Brain microvascular endothelial cell (primary cell): ENCODE measurements around the gene DLX2.
"Not testable (repeated sequence)": the region's sequence is repeated elsewhere in the genome, so short reads cannot be mapped to it uniquely, and the experiment has no call there.

Source experiments
- DNase-seq: peaks from one replicate; pipeline ENCODE4 v3.0.0-alpha.2; 2020
- H3K27ac ChIP-seq: fragments of 250-450 bp; sonication (Bioruptor Pico); 2 replicates; pipeline ENCODE4 v1.5.1; 2020; ENCODE audit warnings: mild to moderate bottlenecking, moderate library complexity
- H3K27me3 ChIP-seq: fragments of 250-450 bp; sonication (Bioruptor Pico); replicated peaks from 2 replicates; pipeline ENCODE4 v1.5.1; 2020; ENCODE audit warnings: mild to moderate bottlenecking
- H3K36me3 ChIP-seq: fragments of 250-450 bp; sonication (Bioruptor Pico); replicated peaks from 2 replicates; pipeline ENCODE4 v1.5.1; 2020; ENCODE audit warnings: mild to moderate bottlenecking
- H3K4me3 ChIP-seq: 2 replicates; pipeline ENCODE4 v1.5.1; 2011; ENCODE audit warnings: low read depth, mild to moderate bottlenecking, control low read depth, low read length, moderate library complexity
- in situ Hi-C: cut with HindIII; loops from 2 replicates; pipeline ENCODE4 v1.10.0; 2017; ENCODE audit warnings: low sequenced_read_pairs, low pct_ligation_motif_present
- TF ChIP-seq, protein P1 (sequence below): IDR thresholded peaks from 2 replicates; pipeline ENCODE4 v1.5.1; 2011; ENCODE audit warnings: low read depth, mild to moderate bottlenecking, moderate library complexity, low read length, control low read depth, inconsistent platforms; ENCODE audit errors: missing control alignments

DLX2 gene

DNA sequence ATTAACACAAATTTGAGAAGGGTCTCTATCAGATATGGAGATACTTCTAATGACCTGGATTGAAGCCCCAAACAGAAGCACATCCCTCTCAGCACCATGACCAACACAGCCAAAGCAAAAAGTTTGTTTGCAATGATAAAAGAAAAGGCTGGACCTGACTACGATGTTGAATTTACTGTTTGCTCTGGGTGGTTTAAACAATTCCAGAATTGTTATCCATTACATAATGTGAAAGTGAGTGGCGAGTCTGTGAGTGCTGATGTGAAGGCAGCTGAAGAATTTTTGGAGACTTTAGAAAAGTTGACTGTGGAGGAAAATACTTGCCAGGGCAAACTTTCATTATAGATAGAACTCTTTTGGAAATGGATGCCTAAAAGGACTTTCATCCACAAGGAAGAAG is 17.4 kb upstream of the DLX2 start:
- in situ Hi-C loops: loop anchor here (25.0 kb wide), 1 partner anchor 308 kb away; no protein-coding TSS in a partner anchor

DNA sequence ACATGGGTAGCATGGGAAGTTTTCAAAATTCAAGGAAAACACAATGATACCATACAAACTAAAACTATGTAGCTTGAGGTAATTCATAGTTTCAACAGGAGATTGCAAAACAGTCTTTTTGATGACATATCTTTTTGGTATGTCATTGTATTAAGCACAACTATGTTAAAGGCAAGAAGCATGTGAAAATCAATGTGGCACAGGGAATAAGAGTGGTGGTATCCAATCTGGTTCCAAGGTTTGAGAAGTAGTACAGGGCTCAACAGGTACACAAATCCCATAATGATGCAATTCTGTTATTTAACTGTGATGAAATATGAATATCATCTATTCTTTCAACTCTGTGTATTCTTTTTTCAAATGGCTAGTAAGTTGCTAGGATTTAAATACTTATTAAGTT is 16.4 kb upstream of the DLX2 start:
- no peak overlapping the region for H3K4me3 ChIP-seq
- no peaks in the 10 kb centered on the region for H3K36me3 ChIP-seq
- in situ Hi-C loops: loop anchor here (25.0 kb wide), 1 partner anchor 307 kb away; no protein-coding TSS in a partner anchor
- no peak for DNase-seq
- H3K27ac ChIP-seq: peak overlapping the region; percentile 80
- TF ChIP-seq, protein P1, sequence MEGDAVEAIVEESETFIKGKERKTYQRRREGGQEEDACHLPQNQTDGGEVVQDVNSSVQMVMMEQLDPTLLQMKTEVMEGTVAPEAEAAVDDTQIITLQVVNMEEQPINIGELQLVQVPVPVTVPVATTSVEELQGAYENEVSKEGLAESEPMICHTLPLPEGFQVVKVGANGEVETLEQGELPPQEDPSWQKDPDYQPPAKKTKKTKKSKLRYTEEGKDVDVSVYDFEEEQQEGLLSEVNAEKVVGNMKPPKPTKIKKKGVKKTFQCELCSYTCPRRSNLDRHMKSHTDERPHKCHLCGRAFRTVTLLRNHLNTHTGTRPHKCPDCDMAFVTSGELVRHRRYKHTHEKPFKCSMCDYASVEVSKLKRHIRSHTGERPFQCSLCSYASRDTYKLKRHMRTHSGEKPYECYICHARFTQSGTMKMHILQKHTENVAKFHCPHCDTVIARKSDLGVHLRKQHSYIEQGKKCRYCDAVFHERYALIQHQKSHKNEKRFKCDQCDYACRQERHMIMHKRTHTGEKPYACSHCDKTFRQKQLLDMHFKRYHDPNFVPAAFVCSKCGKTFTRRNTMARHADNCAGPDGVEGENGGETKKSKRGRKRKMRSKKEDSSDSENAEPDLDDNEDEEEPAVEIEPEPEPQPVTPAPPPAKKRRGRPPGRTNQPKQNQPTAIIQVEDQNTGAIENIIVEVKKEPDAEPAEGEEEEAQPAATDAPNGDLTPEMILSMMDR: no peak
- H3K27me3 ChIP-seq: no peaks in the 10 kb centered on the region

More for the DNA sequence above, 17.4 kb upstream of the DLX2 start:
- TF ChIP-seq, protein P1: no peak
- Histone ChIP-seq H3K36me3 (no peaks in the 10 kb centered on the region), H3K4me3 (no peak overlapping the region), H3K27ac (no peak overlapping the region), H3K27me3 (no peaks in the 10 kb centered on the region)
- DNase-seq: no peak

DNA sequence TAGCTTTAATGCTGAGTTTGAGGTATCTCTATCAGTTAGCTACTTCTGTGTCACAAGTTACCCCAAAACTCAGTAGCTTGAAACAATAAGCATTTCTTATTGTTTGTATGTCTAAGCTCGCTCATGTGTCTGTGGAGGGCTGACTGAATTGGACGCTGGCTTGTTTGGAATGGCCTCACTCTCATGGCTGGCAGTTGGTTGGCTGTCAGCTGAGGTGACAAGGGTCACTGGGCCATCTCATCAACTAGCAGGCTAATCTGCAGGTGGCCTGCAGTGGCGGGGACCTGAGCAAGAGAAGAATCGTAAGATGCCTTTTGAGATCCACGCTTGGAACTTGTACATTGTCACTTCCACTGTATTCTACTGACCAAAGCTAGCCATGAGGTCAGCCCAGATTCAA is 13.4 kb upstream of the DLX2 start:
- Histone ChIP-seq H3K4me3 (no peak overlapping the region), H3K27ac (no peak overlapping the region), H3K27me3 (no peaks in the 10 kb centered on the region), H3K36me3 (no peaks in the 10 kb centered on the region)
- TF ChIP-seq, protein P1: no peak
- in situ Hi-C loops: loop anchor here (25.0 kb wide), 1 partner anchor 304 kb away; no protein-coding TSS in a partner anchor
- no peak for DNase-seq

DNA sequence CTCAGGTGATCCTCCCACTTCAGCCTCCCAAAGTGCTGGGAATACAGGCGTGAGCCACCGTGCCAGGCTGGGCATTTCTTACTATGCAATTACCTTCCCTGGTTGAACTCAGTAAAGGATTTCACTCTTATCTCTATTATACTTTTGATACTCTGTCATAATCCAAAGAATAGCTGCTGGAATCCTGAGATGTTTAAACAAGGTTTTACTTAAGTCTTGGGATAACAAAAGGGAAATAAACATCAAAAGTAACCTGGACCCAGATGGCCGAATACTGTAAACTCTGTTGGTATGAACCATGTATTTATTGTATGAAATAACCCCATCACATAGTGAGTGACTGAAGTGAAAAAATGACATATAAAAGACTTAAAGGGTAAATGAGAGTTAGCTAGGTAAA is 11.9 kb upstream of the DLX2 start:
- in situ Hi-C loops: loop anchor here (25.0 kb wide), 1 partner anchor 302 kb away; no protein-coding TSS in a partner anchor

DNA sequence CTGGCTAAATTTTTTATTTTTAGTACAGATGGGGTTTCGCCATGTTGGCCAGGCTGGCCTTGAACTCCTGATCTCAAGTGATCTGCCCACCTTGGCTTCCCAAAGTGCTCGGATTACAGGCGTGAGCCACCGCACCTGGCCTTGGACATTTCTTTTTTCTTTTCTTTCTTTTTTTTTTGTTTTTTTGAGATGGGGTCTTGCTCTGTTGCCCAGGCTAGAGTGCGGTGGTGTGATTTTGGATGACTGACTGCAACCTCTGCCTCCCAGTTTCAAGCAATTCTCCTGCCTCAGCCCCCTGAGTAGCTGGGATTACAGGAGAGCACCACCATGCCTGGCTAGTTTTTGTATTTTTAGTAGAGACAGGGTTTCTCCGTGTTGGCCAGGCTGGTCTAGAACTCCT is 11.5 kb upstream of the DLX2 start:
- H3K36me3 ChIP-seq, H3K27me3 ChIP-seq, DNase-seq, H3K4me3 ChIP-seq, H3K27ac ChIP-seq: not testable (repeated sequence)
- in situ Hi-C loops: loop anchor here (25.0 kb wide), 1 partner anchor 302 kb away; no protein-coding TSS in a partner anchor

More for the DNA sequence above, 11.9 kb upstream of the DLX2 start:
- no peak for DNase-seq
- no peaks in the 10 kb centered on the region for H3K27me3 ChIP-seq
- no peak overlapping the region for H3K27ac ChIP-seq
- no peaks in the 10 kb centered on the region for H3K36me3 ChIP-seq
- H3K4me3 ChIP-seq: no peak overlapping the region
- TF ChIP-seq, protein P1: no peak

DNA sequence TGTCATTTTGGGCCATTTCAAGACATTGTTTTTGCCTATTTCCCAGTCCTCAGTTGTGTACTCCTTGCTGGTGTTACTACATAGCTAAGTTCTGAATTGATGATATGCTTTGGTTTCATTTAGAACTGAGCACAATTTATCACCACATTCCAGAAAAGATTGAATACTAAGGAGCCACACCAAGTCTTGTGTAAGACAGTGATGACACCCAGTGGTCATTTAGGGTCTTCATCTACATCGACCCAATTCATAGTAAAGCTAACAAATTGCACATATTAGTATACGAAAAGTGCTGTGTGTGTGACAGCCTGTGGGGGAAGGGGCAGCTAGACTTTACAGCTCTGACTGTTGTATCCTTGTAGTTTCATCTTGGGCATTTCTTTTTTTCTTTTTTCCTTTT is 10.9 kb upstream of the DLX2 start:
- Histone ChIP-seq H3K36me3 (no peaks in the 10 kb centered on the region), H3K27me3 (no peaks in the 10 kb centered on the region), H3K27ac (no peak overlapping the region), H3K4me3 (no peak overlapping the region)
- in situ Hi-C loops: loop anchor here (25.0 kb wide), 1 partner anchor 301 kb away; no protein-coding TSS in a partner anchor
- TF ChIP-seq, protein P1: peak; percentile 44
- DNase-seq: no peak
